CD4-positive, CD25-positive, alpha-beta regulatory T cell (primary cell): ENCODE results near the gene TM6SF1. TPM values are rescaled to one million over a fixed set of nuclear protein-coding genes. Genes with fewer than 3 reads are reported as not detected.

Source experiments
- ATAC-seq, 2 donors: fragments of 150-1000 bp; cut with Tn5 transposase; one replicate each; pipeline ENCODE4 v1.10.0; 2021; ENCODE audit warnings: low read depth in 2 of 2, moderate number of reproducible peaks in 2 of 2, moderate library complexity in 1 of 2
- DNase-seq, 3 donors: peaks; one replicate each; pipeline versions ENCODE4 v3.0.0 to v3.0.0-alpha.2; 2012 to 2022; ENCODE audit warnings: mixed read lengths in 1 of 3
- H3K27ac ChIP-seq: one replicate; pipeline ENCODE4 v1.7.0; 2013; ENCODE audit warnings: mild to moderate bottlenecking, low read length; ENCODE audit not compliant: insufficient read depth, poor library complexity, severe bottlenecking
- H3K27me3 ChIP-seq: one replicate; pipeline ENCODE4 v1.7.0; 2013; ENCODE audit warnings: low read length; ENCODE audit not compliant: control insufficient read depth, insufficient read depth
- H3K36me3 ChIP-seq: one replicate; pipeline ENCODE4 v1.7.0; 2013; ENCODE audit warnings: mild to moderate bottlenecking, low read length, moderate library complexity; ENCODE audit not compliant: control insufficient read depth, insufficient read depth
- H3K4me1 ChIP-seq: 2 replicates; pipeline ENCODE4 v1.7.0; 2013; ENCODE audit warnings: mild to moderate bottlenecking, low read length; ENCODE audit not compliant: insufficient read depth, control insufficient read depth, poor library complexity, severe bottlenecking
- H3K4me3 ChIP-seq: one replicate; pipeline ENCODE4 v1.7.0; 2013; ENCODE audit warnings: low read depth, mild to moderate bottlenecking, low read length, moderate library complexity
- H3K9me3 ChIP-seq, 2 experiments: 1 replicate in 1 of 2; 2 replicates in 1 of 2; pipeline ENCODE4 v1.7.0; 2013; ENCODE audit warnings: low read length in 2 of 2, mild to moderate bottlenecking in 1 of 2, moderate library complexity in 1 of 2; ENCODE audit not compliant: control insufficient read depth in 2 of 2
- H3K27ac Mint-ChIP-seq, 3 donors: one replicate each; pipeline ENCODE4 v1.8.0; 2020 to 2022; ENCODE audit warnings: mild to moderate bottlenecking in 3 of 3, mixed read lengths in 3 of 3, moderate library complexity in 2 of 3
- H3K27me3 Mint-ChIP-seq: one replicate; pipeline ENCODE4 v1.8.0; 2022; ENCODE audit warnings: mild to moderate bottlenecking, mixed read lengths
- H3K36me3 Mint-ChIP-seq: one replicate; pipeline ENCODE4 v1.8.0; 2020; ENCODE audit warnings: mixed read lengths
- H3K4me1 Mint-ChIP-seq, 4 donors: one replicate each; pipeline ENCODE4 v1.8.0; 2020 to 2022; ENCODE audit warnings: mixed read lengths in 4 of 4, mild to moderate bottlenecking in 1 of 4
- H3K4me3 Mint-ChIP-seq, 4 donors: one replicate each; pipeline ENCODE4 v1.8.0; 2020 to 2022; ENCODE audit warnings: mild to moderate bottlenecking in 4 of 4, mixed read lengths in 4 of 4, moderate library complexity in 3 of 4
- H3K9me3 Mint-ChIP-seq, 7 donors: one replicate each; pipeline ENCODE4 v1.8.0; 2020 to 2022; ENCODE audit warnings: mixed read lengths in 7 of 7, mild to moderate bottlenecking in 3 of 7, moderate library complexity in 2 of 7
- polyA plus RNA-seq, 4 donors: library from polyadenylated mRNA; unstranded; fragments of 300-500 nt; fragmentation: Illumina TruSeq; gene quantifications; one replicate each; pipeline ENCODE4 v1.2.3, GENCODE V29; 2021
- total RNA-seq: library from RNA; stranded (reverse); gene quantifications from one replicate; pipeline ENCODE4 v1.2.3, GENCODE V29; 2022

TM6SF1 gene
- 0.42 TPM for total RNA-seq
- polyA plus RNA-seq, result under 1 TPM in 1 of 4 donors, not detected in 3; 0.16 TPM

DNA sequence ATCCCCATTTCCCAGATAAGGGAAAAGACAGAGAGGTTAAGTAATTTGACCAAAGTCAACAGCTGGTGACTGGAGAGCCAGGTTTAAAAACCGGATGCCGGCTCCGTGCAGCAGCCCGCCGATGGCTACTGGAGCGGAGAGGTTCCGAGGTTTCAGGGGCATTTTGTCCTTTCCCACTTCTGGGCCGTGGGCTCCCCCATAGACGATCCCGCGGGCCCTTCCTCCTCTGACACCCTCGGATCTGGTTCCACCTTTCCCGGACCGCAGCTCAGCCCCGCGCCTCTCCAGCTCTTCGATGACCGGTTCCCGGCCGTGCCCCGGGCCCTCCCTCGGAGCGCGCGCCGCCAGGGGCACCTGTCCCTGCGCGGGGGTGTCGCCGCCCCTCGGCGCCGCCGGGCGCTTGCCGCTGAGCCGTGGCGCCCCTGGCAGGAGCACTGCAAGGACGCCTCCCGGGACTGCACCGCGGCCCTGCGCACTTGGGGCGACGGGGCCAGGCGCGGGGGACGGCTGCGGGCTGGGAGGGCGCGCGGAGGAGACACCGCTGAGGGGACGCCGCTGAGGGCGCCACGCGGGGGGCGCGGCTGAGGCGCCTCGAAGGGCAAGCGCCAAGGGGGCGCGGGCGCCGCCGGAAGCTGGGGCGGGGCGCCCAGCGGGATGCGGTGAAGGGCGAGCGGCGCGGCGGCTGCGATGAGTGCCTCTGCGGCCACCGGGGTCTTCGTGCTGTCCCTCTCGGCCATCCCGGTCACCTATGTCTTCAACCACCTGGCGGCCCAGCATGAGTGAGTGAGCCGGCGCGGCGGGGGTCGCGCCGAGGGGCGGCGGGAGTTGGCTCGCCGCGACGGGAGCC is at the start of gene TM6SF1:
Gene TM6SF1 (plus strand): TSS at position 652 of the 847 bp plus-strand sequence. CDS start 36 bp downstream, at position 688.
- Mint-ChIP-seq H3K9me3 (peaks cover 0 to 7% (median 0%) of the 10 kb centered on the region in 7 donors), H3K4me1 (peaks cover 0 to 18% (median 9%) of the 10 kb centered on the region in 4 donors), H3K36me3 (peaks cover 4% of the 10 kb centered on the region), H3K4me3 (peak within 1 kb of the TSS; percentile 38 to 85 (median 72)), H3K27me3 (peaks cover 67% of the 10 kb centered on the region), H3K27ac (no peak within 1 kb of the TSS)
- Histone ChIP-seq H3K27me3 (peaks cover 16% of the 10 kb centered on the region), H3K4me3 (no peak within 1 kb of the TSS), H3K27ac (no peak within 1 kb of the TSS), H3K36me3 (no peaks in the 10 kb centered on the region), H3K9me3 (no peaks in the 10 kb centered on the region), H3K4me1 (peaks cover 17% of the 10 kb centered on the region)
- DNase-seq (peak in 1 of 3 donors; percentile 10), ATAC-seq (peak in 1 of 2 donors; percentile 21)

DNA sequence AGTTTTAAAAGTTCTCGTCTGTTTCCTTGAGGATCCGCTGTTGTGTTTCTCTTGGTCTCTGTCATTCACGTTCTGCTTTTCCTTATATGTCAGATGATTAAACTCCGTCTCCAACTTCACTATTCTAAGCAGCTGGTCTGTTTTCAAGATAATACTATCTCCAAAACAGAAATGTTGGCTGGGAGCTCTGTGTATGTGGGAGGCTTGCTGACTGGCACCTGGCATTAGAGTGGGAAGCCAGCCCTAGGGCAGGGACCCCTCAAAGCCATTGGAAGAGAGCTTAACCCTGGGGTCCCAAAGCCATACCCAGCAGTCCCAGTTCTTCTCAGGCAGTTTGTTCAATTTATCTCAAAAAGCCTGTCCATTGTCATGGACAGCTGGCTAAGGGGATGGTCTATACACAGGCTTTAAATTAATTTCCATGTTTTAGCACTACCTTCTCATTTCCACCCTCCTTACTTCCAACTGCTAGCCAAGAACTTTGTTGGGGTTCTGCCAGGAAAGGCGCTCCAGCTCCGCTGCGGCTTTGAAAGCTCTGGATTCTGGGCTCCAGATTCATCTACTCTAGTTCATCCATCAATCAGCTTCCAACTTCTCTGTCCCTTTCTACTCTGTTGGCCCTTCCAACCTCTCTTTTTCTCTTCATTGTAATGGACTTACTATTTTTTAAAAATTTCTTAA is 49.6 kb upstream of the TM6SF1 start:
- Mint-ChIP-seq H3K4me3 (peak overlapping the region in 1 of 4 donors; percentile 9), H3K9me3 (no peaks in the 10 kb centered on the region), H3K27me3 (peaks cover 4% of the 10 kb centered on the region), H3K36me3 (peaks cover 14% of the 10 kb centered on the region), H3K27ac (peak overlapping the region in 2 of 3 donors; percentile 50 to 80), H3K4me1 (peaks cover 13 to 33% (median 23%) of the 10 kb centered on the region in 4 donors)
- Histone ChIP-seq H3K9me3 (no peaks in the 10 kb centered on the region), H3K27me3 (no peaks in the 10 kb centered on the region), H3K4me3 (no peak overlapping the region), H3K36me3 (peaks cover 43% of the 10 kb centered on the region), H3K27ac (no peak overlapping the region), H3K4me1 (peaks cover 31% of the 10 kb centered on the region)
- ATAC-seq, result no peak
- no peak for DNase-seq

DNA sequence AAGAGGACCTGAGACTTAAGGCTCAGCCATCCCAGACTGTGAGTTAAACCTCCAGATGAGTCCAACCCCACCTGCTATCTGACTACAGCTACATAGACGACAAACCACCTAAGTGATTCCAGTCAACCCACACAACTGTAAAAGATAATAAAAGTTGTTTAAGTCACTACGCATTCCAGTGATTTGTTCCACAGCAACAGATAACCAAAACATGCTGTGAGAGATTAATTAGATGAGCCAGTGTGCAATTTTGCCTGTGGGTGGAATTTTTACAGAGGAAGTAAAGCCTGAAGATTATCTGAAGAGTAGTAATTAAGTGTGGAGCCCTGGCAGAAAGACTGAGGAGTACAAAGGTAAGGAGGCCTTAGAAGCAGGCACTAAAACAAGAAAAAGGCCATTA is 45.8 kb upstream of the TM6SF1 start:
- ATAC-seq (no peak), DNase-seq (no peak)
- Histone ChIP-seq H3K4me1 (peaks cover 60% of the 10 kb centered on the region), H3K27ac (no peak overlapping the region), H3K9me3 (no peaks in the 10 kb centered on the region), H3K27me3 (no peaks in the 10 kb centered on the region), H3K4me3 (peak overlapping the region; percentile 54), H3K36me3 (peaks cover 18% of the 10 kb centered on the region)
- Mint-ChIP-seq H3K4me1 (peaks cover 25 to 44% (median 29%) of the 10 kb centered on the region in 4 donors), H3K4me3 (no peak overlapping the region), H3K27ac (no peak overlapping the region), H3K9me3 (no peaks in the 10 kb centered on the region), H3K36me3 (peaks cover 6% of the 10 kb centered on the region), H3K27me3 (no peaks in the 10 kb centered on the region)

DNA sequence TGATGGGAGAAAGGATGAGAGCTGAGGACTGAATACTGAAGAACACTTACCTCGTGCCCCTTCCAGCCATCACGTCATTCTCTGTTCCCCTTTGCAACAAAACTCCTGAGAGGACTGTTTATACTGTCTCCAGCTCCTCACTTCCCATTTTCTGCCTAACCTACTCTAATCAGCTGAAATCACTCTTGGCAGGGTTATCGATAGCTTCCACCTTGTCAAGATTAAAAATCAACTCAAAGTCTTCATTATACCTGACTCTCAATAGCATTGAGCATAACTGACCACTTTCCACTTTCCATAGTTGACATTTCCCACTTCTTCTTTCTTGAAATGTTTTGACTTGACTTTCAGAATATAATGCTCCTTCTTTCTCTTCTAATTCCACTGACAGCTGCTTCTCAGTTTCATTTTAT is 44.7 kb upstream of the TM6SF1 start:
- Mint-ChIP-seq H3K4me3 (no peak overlapping the region), H3K27me3 (no peaks in the 10 kb centered on the region)
- no peak overlapping the region for H3K27ac ChIP-seq

DNA sequence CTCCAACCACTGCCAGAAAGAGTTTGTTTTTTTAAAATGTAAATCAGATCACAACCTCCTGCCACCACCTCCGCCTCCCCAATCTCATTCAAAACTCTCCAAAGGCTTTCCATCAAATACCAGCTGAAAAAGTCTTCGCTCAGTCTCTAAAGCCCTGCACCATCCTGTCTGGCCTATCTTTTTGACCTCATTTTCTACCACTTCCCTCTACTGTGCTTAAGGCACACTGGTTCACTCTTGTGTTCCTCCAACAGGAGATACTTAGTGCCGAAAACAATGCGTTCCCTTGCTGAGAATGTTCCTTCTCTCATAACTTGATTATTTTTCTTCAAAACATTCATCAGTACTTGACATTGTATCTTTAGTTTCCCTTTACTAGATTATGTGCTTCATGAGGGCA is 43.9 kb upstream of the TM6SF1 start:
- H3K4me1 Mint-ChIP-seq, result peaks cover 15 to 32% (median 21%) of the 10 kb centered on the region in 4 donors
- peak overlapping the region; percentile 98 for H3K4me3 ChIP-seq

More for the DNA sequence above, 44.7 kb upstream of the TM6SF1 start:
- peak overlapping the region; percentile 98 for H3K4me3 ChIP-seq
- H3K27ac Mint-ChIP-seq, result no peak overlapping the region
- ATAC-seq, result no peak
- peaks cover 14% of the 10 kb centered on the region for H3K36me3 ChIP-seq
- peaks cover 64% of the 10 kb centered on the region for H3K4me1 ChIP-seq
- no peaks in the 10 kb centered on the region for H3K9me3 ChIP-seq
- peaks cover 17 to 35% (median 23%) of the 10 kb centered on the region in 4 donors for H3K4me1 Mint-ChIP-seq
- peaks cover under 1% of the 10 kb centered on the region for H3K36me3 Mint-ChIP-seq
- no peaks in the 10 kb centered on the region for H3K27me3 ChIP-seq
- DNase-seq, result no peak
- no peaks in the 10 kb centered on the region for H3K9me3 Mint-ChIP-seq

DNA sequence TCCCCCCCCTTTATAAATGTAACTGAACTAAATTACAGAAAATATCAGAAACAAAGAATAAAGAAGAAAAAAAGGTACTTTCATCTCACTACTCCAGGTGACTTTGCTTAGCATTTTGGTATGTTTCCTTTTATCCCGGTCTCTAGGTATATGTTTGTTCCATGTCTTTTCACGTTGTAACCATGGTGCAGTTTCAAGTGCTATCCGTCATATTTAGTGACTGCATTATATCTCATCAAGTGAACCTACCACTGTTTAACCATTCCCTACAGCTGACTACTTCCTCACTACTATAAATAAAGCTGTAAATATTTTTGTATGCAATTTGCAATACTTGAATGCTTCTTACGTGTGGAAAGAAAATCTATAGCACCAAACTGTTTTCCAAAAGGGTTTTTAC is 42.6 kb upstream of the TM6SF1 start:
- ATAC-seq, result no peak
- no peak overlapping the region for H3K4me3 Mint-ChIP-seq
- Histone ChIP-seq H3K27ac (peak overlapping the region; percentile 50), H3K4me1 (peaks cover 58% of the 10 kb centered on the region), H3K4me3 (peak overlapping the region; percentile 98), H3K27me3 (no peaks in the 10 kb centered on the region), H3K9me3 (no peaks in the 10 kb centered on the region), H3K36me3 (peaks cover 14% of the 10 kb centered on the region)
- no peaks in the 10 kb centered on the region for H3K36me3 Mint-ChIP-seq
- H3K27me3 Mint-ChIP-seq, result no peaks in the 10 kb centered on the region
- no peaks in the 10 kb centered on the region for H3K9me3 Mint-ChIP-seq
- peak in 1 of 3 donors; percentile 5 for DNase-seq
- peak overlapping the region; percentile 2 to 88 (median 65) for H3K27ac Mint-ChIP-seq
- peaks cover 7 to 23% (median 19%) of the 10 kb centered on the region in 4 donors for H3K4me1 Mint-ChIP-seq

More for the DNA sequence above, 43.9 kb upstream of the TM6SF1 start:
- no peak for ATAC-seq
- peaks cover 60% of the 10 kb centered on the region for H3K4me1 ChIP-seq
- Mint-ChIP-seq H3K27ac (no peak overlapping the region), H3K4me3 (no peak overlapping the region), H3K27me3 (no peaks in the 10 kb centered on the region), H3K36me3 (no peaks in the 10 kb centered on the region), H3K9me3 (no peaks in the 10 kb centered on the region)
- H3K36me3 ChIP-seq, result peaks cover 14% of the 10 kb centered on the region
- H3K27me3 ChIP-seq, result no peaks in the 10 kb centered on the region
- no peak overlapping the region for H3K27ac ChIP-seq
- DNase-seq, result no peak
- H3K9me3 ChIP-seq, result no peaks in the 10 kb centered on the region

DNA sequence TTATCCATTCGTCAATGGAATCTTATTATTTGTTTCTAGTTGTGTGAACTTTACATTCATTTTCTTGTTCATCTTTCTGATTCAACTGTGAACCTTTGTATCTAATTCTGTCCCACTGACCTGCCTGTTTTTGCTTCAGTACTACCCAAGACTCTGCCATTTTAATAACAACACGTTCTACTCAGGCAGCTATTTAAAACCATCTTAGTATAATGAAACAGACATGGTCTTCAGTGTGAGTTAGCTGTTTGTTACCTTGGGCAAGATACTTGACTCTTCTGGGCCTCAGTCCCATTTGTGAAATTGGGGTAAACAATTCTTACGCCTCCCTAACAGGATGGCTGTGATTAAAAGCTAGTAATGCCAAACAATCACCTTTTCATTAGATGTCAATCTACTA is 42.0 kb upstream of the TM6SF1 start:
- no peaks in the 10 kb centered on the region for H3K9me3 ChIP-seq
- Mint-ChIP-seq H3K9me3 (no peaks in the 10 kb centered on the region), H3K4me1 (peaks cover 7 to 23% (median 19%) of the 10 kb centered on the region in 4 donors), H3K27me3 (no peaks in the 10 kb centered on the region), H3K36me3 (no peaks in the 10 kb centered on the region), H3K4me3 (no peak overlapping the region), H3K27ac (peak overlapping the region; percentile 34 to 88 (median 65))
- H3K27me3 ChIP-seq, result no peaks in the 10 kb centered on the region
- ATAC-seq (no peak), DNase-seq (no peak)
- peak overlapping the region; percentile 24 for H3K27ac ChIP-seq
- H3K4me1 ChIP-seq, result peaks cover 58% of the 10 kb centered on the region
- peak overlapping the region; percentile 98 for H3K4me3 ChIP-seq
- peaks cover 14% of the 10 kb centered on the region for H3K36me3 ChIP-seq
